Ovary (tissue), 9 donors: ENCODE results near the gene MT1G. TPM values are rescaled to one million over a fixed set of nuclear protein-coding genes. Genes with fewer than 3 reads are reported as not detected.
A peak's percentile ranks its signal among the peaks of the same experiment; 100 is the strongest.

Experiments
- DNase-seq, 5 donors: peaks; one replicate each; pipeline ENCODE4 v3.0.0-alpha.2; 2019 to 2020
- H3K27ac ChIP-seq, 2 donors: fragments of 200-600 bp; one replicate each; pipeline versions ENCODE4 v1.5.1 to v1.8.0; 2019 to 2022
- H3K27me3 ChIP-seq: fragments of 200-600 bp; one replicate; pipeline ENCODE4 v1.8.0; 2022
- H3K36me3 ChIP-seq: fragments of 200-600 bp; sonication (generic); one replicate; pipeline ENCODE4 v1.5.1; 2019
- H3K4me1 ChIP-seq: one replicate; pipeline ENCODE4 v1.8.1; 2013; ENCODE audit warnings: mild to moderate bottlenecking, moderate library complexity; ENCODE audit not compliant: insufficient read depth
- H3K4me3 ChIP-seq: fragments of 200-600 bp; sonication (generic); one replicate; pipeline ENCODE4 v1.5.1; 2017
- H3K9me3 ChIP-seq, 2 donors: fragments of 200-600 bp in 1 of 2; sonication (generic) in 1 of 2; one replicate each; pipeline versions ENCODE4 v1.5.1 to v1.8.1; 2013 to 2019; ENCODE audit warnings: mild to moderate bottlenecking in 1 of 2, moderate library complexity in 1 of 2
- EP300 ChIP-seq: sonication (generic); formaldehyde crosslinking; IDR thresholded peaks from one replicate; pipeline ENCODE4 v1.6.1; 2017; ENCODE audit warnings: antibody characterized with exemption
- POLR2A ChIP-seq: fragments of 450-650 bp; IDR thresholded peaks from one replicate; pipeline ENCODE4 v1.6.1; 2017; ENCODE audit warnings: antibody characterized with exemption, mild to moderate bottlenecking, moderate library complexity
- WGBS, 3 donors: extraction: QIAGEN DNeasy Blood & Tissue Kit in 1 of 3; methylation state at CpG; one replicate each; pipeline versions ENCODE4 v1.1.5 to v1.1.7; 2013 to 2017; 5-methylcytosine and 5-hydroxymethylcytosine counted together
- intact Hi-C, 4 donors: fragments of 100-400 bp; cut with DNase I; formaldehyde crosslinking; loops; one replicate each; pipeline versions ENCODE4 v1.11.0 to v1.15.1; 2022 to 2023
- polyA plus RNA-seq, 2 donors: library from polyadenylated mRNA; stranded (reverse); fragments of 200-250 nt in 1 of 2; fragments of 350-450 nt in 1 of 2; fragmentation: Illumina TruSeq in 1 of 2; extraction: RNeasy Lipid Tissue Mini Kit (QIAGEN cat#74804) in 1 of 2; gene quantifications; one replicate each; pipeline ENCODE4 v1.2.3, GENCODE V29; 2013 to 2014
- total RNA-seq, 7 donors: library from RNA; depleted of rRNA in 2 of 7; stranded (reverse); fragments of >200 nt in 2 of 7; fragmentation: NEBNext Ultra II Directional in 3 of 7; extraction: Animal tissue kit (Norgen Biotek cat#: 25700) in 3 of 7; gene quantifications; one replicate each; pipeline versions ENCODE4 v1.1.0 to v1.2.4, GENCODE V29; 2016 to 2023
- TF ChIP-seq, protein P1 (sequence below), 3 donors: fragments of 450-650 bp in 2 of 3; fragments of 200-600 bp in 1 of 3; IDR thresholded peaks; one replicate each; pipeline versions ENCODE4 v1.5.1 to v1.8.0; 2016 to 2022; ENCODE audit warnings: antibody characterized with exemption in 3 of 3, mild to moderate bottlenecking in 1 of 3
- donor health status: DM: no; HTN: no; CAD: no; lungs with moderate emphysema.
- donor health status: DM: no; HTN: no; CAD: no.
- donor health status: Bipolar disorder and iron deficiency.
- donor health status: DM: yes; HTN: yes; CAD: no.
- donor health status: DM: no; HTN: no; CAD: no.
- donor health status: DM: yes; HTN: yes; CAD: no.

MT1G gene
- total and polyA plus RNA-seq, 9 donors: 1.00 to 6.9 (median 3.9) TPM; not detected in 3

DNA sequence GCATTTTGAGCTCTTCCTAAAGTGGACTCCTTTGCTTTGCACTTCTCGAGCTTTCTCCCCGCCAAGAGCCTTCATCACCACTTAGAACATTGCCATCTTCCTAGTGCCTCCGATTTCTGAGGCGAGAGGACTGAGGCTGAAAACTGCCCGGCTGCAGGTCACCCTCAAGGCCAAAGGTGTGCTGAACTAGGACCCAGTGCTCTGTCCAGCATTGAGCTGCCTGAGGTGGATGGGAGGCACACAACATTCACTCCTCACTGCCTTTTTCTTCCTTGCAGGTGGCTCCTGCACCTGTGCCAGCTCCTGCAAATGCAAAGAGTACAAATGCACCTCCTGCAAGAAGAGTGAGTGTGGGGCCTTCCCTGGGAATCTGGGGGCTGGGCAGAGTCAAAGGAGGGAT lies 24.0 kb downstream of the MT1G start:
- DNase-seq: no peak
- intact Hi-C loops: loop anchor here in 1 of 4 donors (1.0 kb wide), 1 partner anchor 34 kb away; no protein-coding TSS in a partner anchor

DNA sequence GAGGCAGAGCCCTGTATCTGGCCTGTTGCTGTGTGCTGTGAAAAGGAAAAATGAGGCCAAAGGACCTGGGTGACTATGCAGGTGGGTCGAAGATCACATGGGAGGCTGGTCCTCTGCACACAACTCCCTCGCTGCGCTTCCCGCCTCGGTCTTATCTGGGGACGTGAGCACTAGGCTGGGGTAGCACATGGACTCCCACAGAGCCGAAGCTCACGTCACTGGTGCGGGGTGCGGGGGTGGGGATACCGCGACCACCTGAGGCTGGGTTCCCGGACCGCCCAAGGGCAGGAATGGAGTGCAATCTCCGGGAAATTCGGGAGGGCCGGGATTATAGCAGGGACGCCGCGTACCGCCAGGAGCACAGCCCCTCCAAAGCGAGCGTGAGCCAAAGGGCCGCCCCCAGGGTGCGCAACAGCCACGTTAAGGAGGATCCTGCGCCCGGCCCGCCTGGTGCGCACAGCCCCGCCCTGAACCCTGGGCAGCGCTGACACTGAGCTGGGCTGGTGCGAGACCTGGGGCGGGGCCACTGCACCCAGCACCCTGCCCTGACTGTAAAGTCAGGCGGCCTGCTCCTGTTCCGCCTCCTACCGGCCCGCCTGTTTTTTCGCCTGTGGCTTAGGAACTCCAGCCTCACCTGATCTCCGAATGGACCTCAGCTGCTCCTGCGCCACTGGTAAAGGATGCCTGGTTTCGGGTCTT lies 24.6 kb downstream of the MT1G start:
- Histone ChIP-seq H3K4me1 (peaks cover 6% of the 10 kb centered on the region), H3K9me3 (no peaks in the 10 kb centered on the region), H3K4me3 (peak overlapping the region; percentile 2), H3K27ac (no peak overlapping the region), H3K27me3 (no peaks in the 10 kb centered on the region), H3K36me3 (no peaks in the 10 kb centered on the region)
- peak in 3 of 5 donors; percentile 51 to 73 (median 57) for DNase-seq
- 2 to 5% (median 4%) methylated on average over 29 to 42 of the region's 42 CpGs for WGBS, 3 donors
- TF ChIP-seq POLR2A (no peak), EP300 (peak; percentile 82)
- TF ChIP-seq, protein P1, sequence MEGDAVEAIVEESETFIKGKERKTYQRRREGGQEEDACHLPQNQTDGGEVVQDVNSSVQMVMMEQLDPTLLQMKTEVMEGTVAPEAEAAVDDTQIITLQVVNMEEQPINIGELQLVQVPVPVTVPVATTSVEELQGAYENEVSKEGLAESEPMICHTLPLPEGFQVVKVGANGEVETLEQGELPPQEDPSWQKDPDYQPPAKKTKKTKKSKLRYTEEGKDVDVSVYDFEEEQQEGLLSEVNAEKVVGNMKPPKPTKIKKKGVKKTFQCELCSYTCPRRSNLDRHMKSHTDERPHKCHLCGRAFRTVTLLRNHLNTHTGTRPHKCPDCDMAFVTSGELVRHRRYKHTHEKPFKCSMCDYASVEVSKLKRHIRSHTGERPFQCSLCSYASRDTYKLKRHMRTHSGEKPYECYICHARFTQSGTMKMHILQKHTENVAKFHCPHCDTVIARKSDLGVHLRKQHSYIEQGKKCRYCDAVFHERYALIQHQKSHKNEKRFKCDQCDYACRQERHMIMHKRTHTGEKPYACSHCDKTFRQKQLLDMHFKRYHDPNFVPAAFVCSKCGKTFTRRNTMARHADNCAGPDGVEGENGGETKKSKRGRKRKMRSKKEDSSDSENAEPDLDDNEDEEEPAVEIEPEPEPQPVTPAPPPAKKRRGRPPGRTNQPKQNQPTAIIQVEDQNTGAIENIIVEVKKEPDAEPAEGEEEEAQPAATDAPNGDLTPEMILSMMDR (IDR thresholded peaks at IDR 0.05): peak in 2 of 3 donors; percentile 23 to 26
- intact Hi-C loops: no loop called here

More for the DNA sequence above, 24.0 kb downstream of the MT1G start:
- Histone ChIP-seq H3K4me1 (peaks cover 3% of the 10 kb centered on the region), H3K9me3 (no peaks in the 10 kb centered on the region), H3K27me3 (no peaks in the 10 kb centered on the region), H3K36me3 (no peaks in the 10 kb centered on the region), H3K27ac (no peak overlapping the region), H3K4me3 (no peak overlapping the region)
- TF ChIP-seq, protein P1 (IDR thresholded peaks at IDR 0.05): no peak
- no peak for TF ChIP-seq EP300
- TF ChIP-seq POLR2A: no peak
- WGBS, 3 donors: 25 to 41% (median 37%) methylated on average over 5 of the region's 5 CpGs

DNA sequence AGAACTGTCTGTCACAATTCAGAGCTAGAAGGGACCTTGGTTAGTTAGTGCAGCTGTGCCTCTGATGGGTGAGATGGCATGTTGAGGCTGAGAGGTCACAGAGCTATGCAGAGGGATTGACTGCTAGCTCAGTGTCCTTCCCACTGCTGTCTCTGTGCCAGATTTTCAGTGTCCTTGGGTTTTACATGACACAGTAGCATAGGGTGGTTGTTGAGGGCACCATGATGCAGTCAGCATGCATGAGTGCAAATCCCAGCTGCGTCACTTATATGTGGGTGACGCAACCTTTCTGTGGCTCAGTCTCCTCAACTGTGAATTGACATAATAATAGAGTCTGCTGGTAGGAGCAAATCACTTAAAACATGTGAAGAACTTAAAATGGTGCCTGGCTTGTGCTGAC lies 26.7 kb downstream of the MT1G start:
- Histone ChIP-seq H3K36me3 (no peaks in the 10 kb centered on the region), H3K9me3 (no peaks in the 10 kb centered on the region), H3K27ac (no peak overlapping the region), H3K4me1 (peaks cover 9% of the 10 kb centered on the region), H3K27me3 (no peaks in the 10 kb centered on the region), H3K4me3 (no peak overlapping the region)
- intact Hi-C loops: no loop called here
- TF ChIP-seq EP300 (no peak), POLR2A (no peak)
- TF ChIP-seq, protein P1 (IDR thresholded peaks at IDR 0.05): no peak
- WGBS, 3 donors: 94 to 100% (median 98%) methylated on average over 2 of the region's 2 CpGs
- DNase-seq: no peak

DNA sequence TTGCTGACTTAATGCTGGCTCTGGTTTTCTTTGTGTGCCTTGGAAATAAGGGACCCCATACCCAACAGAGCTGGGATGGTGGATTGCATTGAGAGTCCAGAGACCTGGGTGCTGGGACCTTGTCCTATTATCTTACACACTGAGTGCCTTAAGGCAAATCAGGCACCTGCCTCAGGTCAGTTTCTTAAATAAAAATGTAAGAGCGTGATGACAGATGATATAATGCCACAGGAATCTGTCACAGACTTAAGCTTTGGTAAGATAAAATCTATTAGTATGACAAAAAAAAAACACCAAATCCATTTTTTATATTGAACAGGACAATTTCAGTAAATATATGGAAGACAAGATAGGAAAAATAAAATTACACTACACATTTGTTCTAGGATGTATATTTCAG lies 27.8 kb downstream of the MT1G start:
- Histone ChIP-seq H3K9me3 (no peaks in the 10 kb centered on the region), H3K27me3 (no peaks in the 10 kb centered on the region), H3K4me1 (peaks cover 11% of the 10 kb centered on the region), H3K27ac (no peak overlapping the region), H3K4me3 (no peak overlapping the region), H3K36me3 (no peaks in the 10 kb centered on the region)
- intact Hi-C loops: no loop called here
- DNase-seq: no peak
- TF ChIP-seq EP300: no peak
- TF ChIP-seq POLR2A: no peak
- TF ChIP-seq, protein P1 (IDR thresholded peaks at IDR 0.05): no peak
- 79 to 91% (median 87%) methylated on average over 1 of the region's 1 CpG for WGBS, 3 donors
